Thoracic aorta (tissue), 2 donors: ENCODE results near the gene MAML2. TPM values are rescaled to one million over a fixed set of nuclear protein-coding genes. Genes with fewer than 3 reads are reported as not detected.

ENCODE experiments used
- ATAC-seq: fragments of 150-250 bp; one replicate; pipeline ENCODE4 v1.8.0; 2017; ENCODE audit warnings: low read depth; ENCODE audit not compliant: insufficient number of reproducible peaks, low FRiP score
- DNase-seq: peaks from one replicate; pipeline ENCODE4 v3.0.0-alpha.2; 2020; ENCODE audit warnings: low spot score
- H3K27ac ChIP-seq, 2 donors: fragments of 200-600 bp; sonication (generic); 1 replicate in 1 of 2; 2 replicates in 1 of 2; pipeline ENCODE4 v1.5.1; 2016; ENCODE audit warnings: mild to moderate bottlenecking in 2 of 2, moderate library complexity in 2 of 2
- H3K27me3 ChIP-seq: fragments of 200-600 bp; sonication (generic); replicated peaks from 2 replicates; pipeline ENCODE4 v1.6.0; 2016; ENCODE audit warnings: mild to moderate bottlenecking; ENCODE audit not compliant: insufficient read depth
- H3K36me3 ChIP-seq: fragments of 200-600 bp; sonication (generic); one replicate; pipeline ENCODE4 v1.5.1; 2016
- H3K4me1 ChIP-seq, 2 donors: fragments of 200-600 bp; sonication (generic); 1 replicate in 1 of 2; 2 replicates in 1 of 2; pipeline versions ENCODE4 v1.5.1 to v1.6.0; 2016; ENCODE audit warnings: low read depth in 2 of 2, mild to moderate bottlenecking in 1 of 2; ENCODE audit not compliant: control insufficient read depth in 1 of 2
- H3K4me3 ChIP-seq: fragments of 200-600 bp; sonication (generic); 2 replicates; pipeline ENCODE4 v1.5.1; 2016; ENCODE audit warnings: mild to moderate bottlenecking
- H3K9me3 ChIP-seq: fragments of 200-600 bp; sonication (generic); 2 replicates; pipeline ENCODE4 v1.5.1; 2016
- total RNA-seq, 2 donors: library from RNA; depleted of rRNA; stranded (reverse); fragments of >200 nt; gene quantifications; one replicate each; pipeline versions ENCODE4 v1.1.0 to v1.2.3, GENCODE V29; 2016
- TF ChIP-seq, protein P1 (sequence below): fragments of 200-600 bp; sonication (generic); IDR thresholded peaks from one replicate; pipeline ENCODE4 v1.5.1; 2019; ENCODE audit warnings: antibody characterized with exemption

The MAML2 gene
- total RNA-seq, 2 donors from 2014 or later, result 23.4 to 29.6 TPM

DNA sequence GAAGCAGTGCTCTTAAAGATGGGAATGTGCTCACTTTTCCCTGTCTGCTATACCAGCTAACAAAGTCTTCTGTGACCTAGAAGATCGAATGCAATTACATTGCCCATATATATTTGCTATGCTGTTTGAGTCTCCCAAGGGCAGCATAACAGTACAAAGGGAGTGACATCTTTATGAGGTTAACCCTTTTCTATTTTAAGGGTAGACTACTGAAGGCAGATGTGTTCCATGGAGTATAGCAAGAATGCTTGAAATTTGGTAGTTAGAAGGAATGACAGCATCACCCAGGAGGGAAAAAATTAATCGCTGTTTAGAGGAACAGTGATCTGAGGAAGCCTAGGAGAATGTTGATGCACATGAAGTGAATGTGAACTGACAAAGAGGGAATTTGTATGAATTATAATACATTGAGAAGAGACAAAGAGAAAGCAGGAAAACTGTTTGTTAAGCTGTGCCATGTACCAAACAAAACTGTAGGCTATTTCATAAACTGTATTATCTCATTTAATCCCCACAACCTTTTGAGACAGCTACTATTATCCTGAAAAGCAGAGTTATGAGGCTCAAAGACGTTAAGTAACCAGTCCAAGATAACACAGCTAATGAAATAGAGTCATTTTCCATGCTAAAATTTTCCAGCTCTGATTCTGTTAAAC is 13.0 kb downstream of the MAML2 start:
- ATAC-seq (no peak), DNase-seq (no peak)
- Histone ChIP-seq H3K27ac (peak overlapping the region; percentile 6 to 29), H3K4me3 (no peak overlapping the region), H3K4me1 (peaks cover 44 to 68% of the 10 kb centered on the region in 2 donors), H3K27me3 (no peaks in the 10 kb centered on the region), H3K9me3 (no peaks in the 10 kb centered on the region), H3K36me3 (no peaks in the 10 kb centered on the region)
- TF ChIP-seq, protein P1, sequence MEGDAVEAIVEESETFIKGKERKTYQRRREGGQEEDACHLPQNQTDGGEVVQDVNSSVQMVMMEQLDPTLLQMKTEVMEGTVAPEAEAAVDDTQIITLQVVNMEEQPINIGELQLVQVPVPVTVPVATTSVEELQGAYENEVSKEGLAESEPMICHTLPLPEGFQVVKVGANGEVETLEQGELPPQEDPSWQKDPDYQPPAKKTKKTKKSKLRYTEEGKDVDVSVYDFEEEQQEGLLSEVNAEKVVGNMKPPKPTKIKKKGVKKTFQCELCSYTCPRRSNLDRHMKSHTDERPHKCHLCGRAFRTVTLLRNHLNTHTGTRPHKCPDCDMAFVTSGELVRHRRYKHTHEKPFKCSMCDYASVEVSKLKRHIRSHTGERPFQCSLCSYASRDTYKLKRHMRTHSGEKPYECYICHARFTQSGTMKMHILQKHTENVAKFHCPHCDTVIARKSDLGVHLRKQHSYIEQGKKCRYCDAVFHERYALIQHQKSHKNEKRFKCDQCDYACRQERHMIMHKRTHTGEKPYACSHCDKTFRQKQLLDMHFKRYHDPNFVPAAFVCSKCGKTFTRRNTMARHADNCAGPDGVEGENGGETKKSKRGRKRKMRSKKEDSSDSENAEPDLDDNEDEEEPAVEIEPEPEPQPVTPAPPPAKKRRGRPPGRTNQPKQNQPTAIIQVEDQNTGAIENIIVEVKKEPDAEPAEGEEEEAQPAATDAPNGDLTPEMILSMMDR, result no peak

DNA sequence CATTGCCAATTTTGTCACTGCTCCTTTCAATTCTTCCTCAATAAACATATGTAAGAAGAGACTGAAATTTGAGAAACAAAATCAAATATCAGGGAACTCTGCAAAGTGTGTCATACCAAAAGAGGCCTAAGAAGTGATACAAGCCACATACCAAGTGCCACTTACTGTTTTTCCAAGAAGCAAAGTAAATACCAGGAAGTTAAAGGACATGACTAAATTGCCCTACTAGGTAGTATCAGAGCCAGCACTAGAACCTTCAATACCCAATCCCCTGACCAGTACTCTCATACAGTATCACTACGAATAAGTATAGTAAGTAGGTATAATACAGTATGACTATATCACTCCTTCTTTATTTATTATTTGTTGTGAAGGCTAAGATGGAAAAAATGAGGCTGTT is 13.6 kb downstream of the MAML2 start:
- DNase-seq, result no peak
- Histone ChIP-seq H3K27me3 (no peaks in the 10 kb centered on the region), H3K27ac (peak overlapping the region; percentile 6 to 29), H3K36me3 (no peaks in the 10 kb centered on the region), H3K4me1 (peaks cover 47 to 73% of the 10 kb centered on the region in 2 donors), H3K9me3 (no peaks in the 10 kb centered on the region), H3K4me3 (no peak overlapping the region)
- TF ChIP-seq, protein P1, result no peak
- no peak for ATAC-seq

DNA sequence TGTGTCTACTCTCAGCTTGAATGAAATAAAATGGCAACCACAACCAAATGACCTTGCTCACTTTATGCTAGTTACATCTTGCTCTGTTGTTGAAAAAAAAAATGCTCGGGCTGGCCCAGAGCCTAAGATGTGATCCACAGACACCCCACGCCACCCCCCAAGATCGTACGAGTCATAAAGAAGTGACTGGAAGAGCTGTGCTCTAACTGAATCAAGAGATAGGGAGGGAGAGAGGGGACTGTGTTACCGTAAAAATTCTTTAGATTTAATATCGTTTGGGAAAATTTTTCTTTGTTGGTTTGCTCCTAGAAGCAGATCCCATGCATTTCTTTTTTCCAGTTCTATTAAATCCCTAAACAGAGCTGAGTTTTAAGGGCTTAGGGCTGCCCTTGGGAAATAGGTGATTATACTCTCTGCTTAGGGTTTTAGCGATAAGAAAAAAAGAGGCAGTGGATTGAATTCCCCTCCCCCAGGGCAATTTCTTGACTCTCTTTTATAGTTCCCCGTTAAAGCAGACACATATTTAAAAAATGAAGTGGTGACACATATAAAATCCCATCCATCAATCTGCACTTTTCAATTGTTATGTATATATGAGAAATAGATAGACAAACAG is 14.5 kb downstream of the MAML2 start:
- ATAC-seq, result no peak
- H3K4me1 ChIP-seq, result peaks cover 45 to 75% of the 10 kb centered on the region in 2 donors

DNA sequence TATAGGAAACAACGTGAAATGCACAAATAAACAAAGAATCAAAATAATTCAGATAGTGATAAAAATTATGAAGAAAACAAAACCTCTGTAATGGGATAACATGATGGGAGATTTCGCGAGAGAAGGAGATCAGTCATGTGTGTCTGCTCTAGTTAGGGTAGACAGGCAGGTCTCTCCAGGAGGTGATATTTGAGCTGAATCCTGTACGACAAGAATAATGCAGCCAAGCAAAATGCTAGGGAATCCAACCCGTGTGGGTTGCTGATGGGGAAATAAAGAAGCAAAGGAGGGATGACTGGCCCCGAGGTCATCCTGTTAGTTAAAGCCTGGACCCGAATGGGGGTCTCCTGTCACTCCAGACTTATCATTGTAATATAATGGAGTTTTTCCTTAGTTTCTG is 16.0 kb downstream of the MAML2 start:
- Histone ChIP-seq H3K9me3 (no peaks in the 10 kb centered on the region), H3K27me3 (no peaks in the 10 kb centered on the region), H3K27ac (no peak overlapping the region), H3K4me1 (peaks cover 32 to 73% of the 10 kb centered on the region in 2 donors), H3K36me3 (no peaks in the 10 kb centered on the region), H3K4me3 (no peak overlapping the region)
- no peak for DNase-seq
- ATAC-seq, result no peak
- TF ChIP-seq, protein P1, result no peak

More for the DNA sequence above, 14.5 kb downstream of the MAML2 start:
- Histone ChIP-seq H3K36me3 (no peaks in the 10 kb centered on the region), H3K4me3 (no peak overlapping the region), H3K9me3 (no peaks in the 10 kb centered on the region), H3K27me3 (no peaks in the 10 kb centered on the region), H3K27ac (peak overlapping the region in 1 of 2 donors; percentile 29)
- TF ChIP-seq, protein P1, result no peak
- DNase-seq, result no peak

DNA sequence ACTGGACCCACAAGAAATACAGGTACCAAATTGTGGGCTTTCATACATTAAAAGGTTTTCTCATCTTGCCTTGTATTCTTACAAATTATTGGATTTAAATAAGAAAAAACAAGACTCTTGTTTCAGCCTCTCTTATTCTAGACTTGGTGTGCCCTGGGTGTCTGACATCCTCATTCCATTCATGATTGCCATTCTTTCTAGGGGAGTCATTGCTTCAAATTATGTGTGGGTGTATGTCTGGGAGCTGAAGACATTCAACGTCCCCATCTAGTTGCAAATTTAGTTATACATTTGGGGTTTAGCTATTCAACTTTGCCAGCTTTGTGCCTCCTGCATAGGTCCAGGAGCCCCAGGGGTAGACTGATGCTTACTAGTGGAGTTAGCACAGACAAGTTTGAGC is 18.1 kb downstream of the MAML2 start:
- peaks cover 34 to 70% of the 10 kb centered on the region in 2 donors for H3K4me1 ChIP-seq
- no peaks in the 10 kb centered on the region for H3K9me3 ChIP-seq
- no peaks in the 10 kb centered on the region for H3K36me3 ChIP-seq
- TF ChIP-seq, protein P1, result no peak
- DNase-seq, result no peak
- H3K4me3 ChIP-seq, result peak overlapping the region; percentile 42
- H3K27me3 ChIP-seq, result no peaks in the 10 kb centered on the region
- H3K27ac ChIP-seq, result peak overlapping the region; percentile 72 to 82
- no peak for ATAC-seq
